HL-60 (cell line): ENCODE data around the gene NFE2.
"Not testable (repeated sequence)": the region's sequence is repeated elsewhere in the genome, so short reads cannot be mapped to it uniquely, and the experiment has no call there.

Experiments used
- CTCF ChIP-seq: IDR thresholded peaks from one replicate; pipeline ENCODE4 v1.5.1; 2011; ENCODE audit warnings: low read length, control low read depth, inconsistent platforms; ENCODE audit not compliant: insufficient read depth
- POLR2AphosphoS5 ChIP-seq: IDR thresholded peaks from 2 replicates; pipeline ENCODE4 v1.6.1; 2012; ENCODE audit warnings: low read depth
- REST ChIP-seq: IDR thresholded peaks from 2 replicates; pipeline ENCODE4 v1.6.1; 2012; ENCODE audit warnings: low read depth; ENCODE audit not compliant: insufficient replicate concordance

- not testable (repeated sequence) for TF ChIP-seq REST, CTCF, POLR2AphosphoS5
Measured at GRCh38 chr12:54281261-54281638, 19.6 kb downstream of the NFE2 start.
